ENCODE results near the gene PARL. TPM values are rescaled to one million over a fixed set of nuclear protein-coding genes. Genes with fewer than 3 reads are reported as not detected.

The PARL gene
- total and polyA plus RNA-seq, 2 of the 13 experiments (the other 11 are each of a cell fraction or from before 2014, with no cell fraction given), result 46.3 to 58.6 TPM

- Histone ChIP-seq H3K9ac (ENCODE audit: insufficient read depth, low read depth, low read length) (no peak overlapping the region), H2AFZ (ENCODE audit: low read length) (no peak overlapping the region), H3K4me3 (replicated peaks in 1 of 3; ENCODE audit: insufficient read depth in 1 of 3, low read depth in 2 of 3, low read length in 3 of 3) (no peak overlapping the region), H3K79me2 (ENCODE audit: insufficient read depth, low read length) (no peaks in the 10 kb centered on the region), H4K20me1 (ENCODE audit: insufficient read depth, low read length) (no peaks in the 10 kb centered on the region), H3K36me3 (replicated peaks in 1 of 2; ENCODE audit: control insufficient read depth in 1 of 2, insufficient read depth in 2 of 2, low read length in 2 of 2) (no peaks in the 10 kb centered on the region), H3K9me3 (ENCODE audit: low read length) (no peaks in the 10 kb centered on the region), H3K4me1 (ENCODE audit: insufficient read depth, low read length) (peaks cover 31% of the 10 kb centered on the region), H3K4me2 (ENCODE audit: low read depth, low read length) (no peak overlapping the region), H3K27me3 (ENCODE audit: control insufficient read depth in 1 of 2, insufficient read depth in 2 of 2, low read length in 2 of 2) (peaks cover 0 to 14% of the 10 kb centered on the region in 2 experiments; a peak in 1 of 5 replicates), H3K27ac (ENCODE audit: extremely low read length, insufficient read depth, low read length) (no peak overlapping the region)
- WGBS (ENCODE audit: low lambda C conversion rate), result 2% methylated on average over 2 of the region's 2 CpGs
- intact Hi-C loops (cut with micrococcal nuclease; ENCODE audit: unreplicated experiment), result loop anchor here (5.0 kb wide), 2 partner anchors 346 to 391 kb away; no protein-coding TSS in a partner anchor
- no TSS peak for BruUV-seq (replicated peaks)
- POLR2A ChIA-PET, result interaction anchor here (1.0 to 1.7 kb wide), 3 partner anchors 15 to 238 kb away, joined by 3 to 9 read pairs (median 3); partner anchors contain the start of gene EIF2B5
- ATAC-seq, result 0 out of 3 replicates have a peak, but pooled peaks have one; percentile 11
- in situ Hi-C loops (cut with HindIII; ENCODE audit: extremely low pct_ligation_motif_present, low pct_unique_long_range_greater_than_20kb), result loop anchor here (5.0 to 25.0 kb wide), 3 partner anchors 121 to 336 kb away; partner anchors contain the start of genes ABCC5 and EIF2B5
- DNase-seq (ENCODE audit: low spot score), result no peak
- CTCF ChIA-PET (ENCODE audit: low intra/inter-chr PET ratio, low total read pairs), result no interaction called here
- no peak for FAIRE-seq
- TF ChIP-seq ZNF687 (CRISPR knock-in tag; IDR thresholded peaks at IDR 0.05) (no peak), BHLHE40 (IDR thresholded peaks at IDR 0.05; ENCODE audit: low read length) (no peak), NFATC3 (CRISPR knock-in tag; IDR thresholded peaks at IDR 0.05) (no peak), CBFB (CRISPR knock-in tag; IDR thresholded peaks at IDR 0.05) (no peak), SMAD3 (CRISPR knock-in tag; IDR thresholded peaks at IDR 0.05) (no peak), AGO2 (optimal IDR thresholded peaks at IDR 0.05; ENCODE audit: low read depth, low read length) (no peak)
Observed at GRCh38 chr3:183896610-183897009, 11.9 kb upstream of the PARL start.

Measured in HepG2 (cell line).